OCI-M1 (cell line): ENCODE results near the gene KRTAP10-9.
"Not testable (repeated sequence)": the region's sequence is repeated elsewhere in the genome, so short reads cannot be mapped to it uniquely, and the experiment has no call there.

ENCODE experiments used
- DNase-seq: peaks from one replicate; lab custom pipeline; 2025; lab: John Stamatoyannopoulos, UW

Gene KRTAP10-9

GRCh38 chr21:44615466-44615865 lies 11.4 kb upstream of the KRTAP10-9 start:
- no peak for DNase-seq

GRCh38 chr21:44615911-44616590 lies 10.8 kb upstream of the KRTAP10-9 start:
- DNase-seq, result no peak

GRCh38 chr21:44616591-44616926 lies 10.3 kb upstream of the KRTAP10-9 start:
- no peak for DNase-seq

GRCh38 chr21:44617071-44617501 lies 9.8 kb upstream of the KRTAP10-9 start:
- no peak for DNase-seq

- peak; percentile 52 for DNase-seq
Observed at GRCh38 chr21:44618504-44618903, 8.4 kb upstream of the KRTAP10-9 start.

GRCh38 chr21:44618909-44619308 lies 8.0 kb upstream of the KRTAP10-9 start:
- no peak for DNase-seq

- DNase-seq, result no peak
Observed at GRCh38 chr21:44619886-44620285, 7.0 kb upstream of the KRTAP10-9 start.

GRCh38 chr21:44623575-44623974 lies 3.3 kb upstream of the KRTAP10-9 start:
- no peak for DNase-seq

- no peak for DNase-seq
Observed at GRCh38 chr21:44625756-44626155, 1.1 kb upstream of the KRTAP10-9 start.

- no peak for DNase-seq
Observed at GRCh38 chr21:44626262-44626661, 631 bp upstream of the KRTAP10-9 start.

GRCh38 chr21:44627181-44627822 lies 409 bp downstream of the KRTAP10-9 start:
- not testable (repeated sequence) for DNase-seq

GRCh38 chr21:44627831-44628233 lies 939 bp downstream of the KRTAP10-9 start:
- not testable (repeated sequence) for DNase-seq

GRCh38 chr21:44628707-44629391 lies 2.0 kb downstream of the KRTAP10-9 start:
- no peak for DNase-seq

- no peak for DNase-seq
Observed at GRCh38 chr21:44630440-44630839, 3.5 kb downstream of the KRTAP10-9 start.

- DNase-seq, result no peak
Observed at GRCh38 chr21:44632067-44632466, 5.2 kb downstream of the KRTAP10-9 start.

GRCh38 chr21:44636209-44637017 lies 9.5 kb downstream of the KRTAP10-9 start:
- no peak for DNase-seq

GRCh38 chr21:44637018-44637850 lies 10.3 kb downstream of the KRTAP10-9 start, which contains the start of gene KRTAP10-10:
Gene KRTAP10-10 (plus strand): TSS chr21:44637356. CDS start chr21:44637418, 62 bp downstream.
- no peak for DNase-seq

- not testable (repeated sequence) for DNase-seq
Observed at GRCh38 chr21:44637851-44638348, 11.0 kb downstream of the KRTAP10-9 start.

GRCh38 chr21:44638506-44639330 lies 11.8 kb downstream of the KRTAP10-9 start:
- DNase-seq, result not testable (repeated sequence)

GRCh38 chr21:44639331-44639655 lies 12.4 kb downstream of the KRTAP10-9 start:
- DNase-seq, result no peak
